ENCODE results near the gene HOXB4.
A peak's percentile ranks its signal among the peaks of the same experiment; 100 is the strongest.

The HOXB4 gene

GRCh38 chr17:48592057-48592514 is 13.9 kb upstream of the HOXB4 start:
- H3K4me3 ChIP-seq (ENCODE audit: low read depth, low read length): peak overlapping the region; percentile 44
- no peak for DNase-seq (ENCODE audit: low read depth)

GRCh38 chr17:48591255-48592056 is 13.3 kb upstream of the HOXB4 start:
- no peak for DNase-seq (ENCODE audit: low read depth)
- H3K4me3 ChIP-seq (ENCODE audit: low read depth, low read length): peak overlapping the region; percentile 44

DNA sequence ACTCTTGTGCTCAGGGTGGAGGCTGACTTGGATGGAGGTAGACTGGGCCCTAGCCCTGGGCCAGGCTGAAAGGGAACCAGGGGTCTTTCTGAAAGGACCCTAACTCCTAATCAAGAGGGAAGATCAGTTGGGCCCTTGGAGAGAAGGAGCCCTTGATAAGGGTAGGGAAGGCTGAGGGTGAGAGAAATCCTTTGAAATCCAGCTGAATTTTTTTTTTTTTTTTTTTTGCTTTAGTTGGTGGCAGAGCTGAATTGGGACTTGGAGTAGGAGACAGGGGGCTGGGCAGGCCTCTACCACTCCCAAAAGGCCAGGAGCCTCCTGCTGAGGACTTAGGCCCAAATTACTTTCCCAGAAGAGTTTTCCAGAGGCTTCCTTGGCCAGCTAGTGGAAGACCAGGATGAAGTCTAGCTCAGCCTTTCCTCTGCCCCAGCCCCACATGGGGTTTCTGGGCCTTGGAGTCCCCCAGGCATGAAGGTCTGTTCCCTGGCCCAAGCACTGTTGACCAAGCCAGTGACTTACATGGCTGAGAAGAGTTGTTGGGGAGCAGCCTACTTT is 12.5 kb upstream of the HOXB4 start:
- DNase-seq (ENCODE audit: low read depth): no peak
- peak overlapping the region; percentile 24 for H3K4me3 ChIP-seq (ENCODE audit: low read depth, low read length)

GRCh38 chr17:48589831-48590606 is 11.9 kb upstream of the HOXB4 start, which contains the start of gene HOXB3:
TSS of gene HOXB3 (minus strand) at chr17:48590241. CDS start at chr17:48552474, 37,767 bp downstream.
- H3K4me3 ChIP-seq (ENCODE audit: low read depth, low read length): peak within 1 kb of the TSS; percentile 60
- DNase-seq (ENCODE audit: low read depth): no peak

DNA sequence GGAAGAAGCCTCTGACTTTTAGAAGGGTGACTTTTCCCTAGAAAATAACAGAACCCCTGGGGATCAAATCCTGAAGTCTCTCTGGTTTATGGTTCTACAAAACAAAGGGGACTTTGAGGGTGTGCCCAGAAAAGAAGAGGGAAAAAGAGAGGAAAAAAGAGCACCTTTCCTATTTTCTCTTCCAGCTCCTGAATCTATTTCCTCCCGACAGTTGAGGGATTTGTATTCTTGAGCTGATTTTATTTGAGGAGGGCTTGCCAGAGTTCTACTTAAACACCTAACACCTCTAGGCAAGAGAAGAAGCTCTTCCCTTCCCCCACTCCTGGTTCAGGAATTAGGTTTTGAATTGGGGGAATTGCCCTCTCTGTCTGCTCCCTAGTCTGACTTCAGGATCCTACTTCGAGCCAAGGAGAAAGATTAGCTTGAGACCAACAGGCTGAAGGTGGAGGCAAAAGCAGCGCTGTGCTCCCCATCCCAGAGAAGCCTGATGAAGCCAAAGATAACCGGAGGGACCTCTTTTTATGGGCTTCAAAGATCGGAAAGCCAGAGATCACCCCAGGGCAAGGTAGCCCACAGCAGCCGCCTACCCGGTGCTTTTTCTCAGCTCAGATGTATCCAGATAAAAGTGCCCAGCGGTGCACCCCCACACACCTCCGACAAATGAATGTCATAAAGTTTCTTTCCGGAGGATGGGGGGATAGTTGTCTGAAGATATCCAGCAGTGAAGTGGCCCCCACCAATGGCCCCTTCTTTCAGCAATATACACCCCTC is 11.1 kb upstream of the HOXB4 start:
- peak overlapping the region; percentile 60 for H3K4me3 ChIP-seq (ENCODE audit: low read depth, low read length)
- DNase-seq (ENCODE audit: low read depth): no peak

- DNase-seq (ENCODE audit: low read depth): no peak
- peak overlapping the region; percentile 60 for H3K4me3 ChIP-seq (ENCODE audit: low read depth, low read length)
These were observed 10.4 kb upstream of the HOXB4 start for GRCh38 chr17:48588528-48588927.

DNA sequence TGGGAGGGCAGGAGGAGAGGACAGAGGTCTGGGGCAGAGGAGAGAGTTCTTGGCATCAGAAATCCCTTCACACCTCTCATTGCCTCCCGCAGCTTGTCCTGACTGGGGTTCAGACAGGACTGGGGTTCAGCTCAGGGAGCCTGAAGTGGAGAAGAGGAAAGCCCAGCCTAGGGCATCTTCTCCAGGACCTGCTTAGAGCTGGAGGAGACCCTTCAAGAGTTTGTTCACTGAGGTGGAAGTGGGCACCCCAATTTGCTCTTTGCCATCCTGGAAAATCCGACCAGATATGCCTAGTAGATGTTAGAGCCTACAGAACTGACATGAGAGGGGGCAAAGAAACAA is 9.9 kb upstream of the HOXB4 start:
- no peak for DNase-seq (ENCODE audit: low read depth)
- peak overlapping the region; percentile 60 for H3K4me3 ChIP-seq (ENCODE audit: low read depth, low read length)

DNA sequence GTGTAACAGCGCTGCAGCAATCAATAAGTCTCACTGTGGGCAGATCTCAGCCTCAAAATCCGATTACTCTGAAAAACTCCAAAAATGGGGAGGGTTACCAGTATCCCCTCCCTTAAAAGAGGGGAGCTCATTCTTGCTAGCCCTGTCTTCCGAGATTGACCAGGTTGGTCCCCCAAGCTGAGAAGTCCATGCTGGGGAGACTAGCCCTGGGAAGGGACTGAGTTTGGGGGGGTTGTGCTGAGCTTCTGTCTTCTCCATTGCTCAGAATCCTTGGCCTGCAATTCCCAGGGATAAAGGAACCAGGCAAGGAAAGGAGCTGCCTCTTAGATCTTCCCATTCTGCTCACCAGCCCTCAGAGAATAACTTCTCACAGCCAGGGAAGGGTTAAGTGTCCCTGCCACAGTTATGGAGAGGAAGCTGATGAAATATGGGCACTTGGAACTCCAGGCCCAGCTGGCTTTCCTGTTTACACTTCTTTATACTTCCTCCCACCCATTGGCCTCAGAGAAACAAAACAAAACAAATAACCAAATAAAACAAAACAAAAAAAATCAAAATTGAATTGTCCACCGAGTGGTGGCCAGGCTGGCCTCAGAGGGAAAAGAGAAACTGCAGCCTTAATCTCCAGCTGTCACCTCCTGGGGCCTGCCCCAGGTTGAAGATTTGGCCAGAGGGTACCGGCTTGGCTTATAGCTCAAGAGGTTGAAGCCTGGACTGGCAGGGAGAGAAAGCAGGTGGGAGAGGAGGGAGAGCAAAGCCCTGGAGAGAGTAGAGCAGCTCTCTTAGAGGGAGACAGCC is 9.3 kb upstream of the HOXB4 start:
- no peak for DNase-seq (ENCODE audit: low read depth)
- H3K4me3 ChIP-seq (ENCODE audit: low read depth, low read length): peak overlapping the region; percentile 60

DNA sequence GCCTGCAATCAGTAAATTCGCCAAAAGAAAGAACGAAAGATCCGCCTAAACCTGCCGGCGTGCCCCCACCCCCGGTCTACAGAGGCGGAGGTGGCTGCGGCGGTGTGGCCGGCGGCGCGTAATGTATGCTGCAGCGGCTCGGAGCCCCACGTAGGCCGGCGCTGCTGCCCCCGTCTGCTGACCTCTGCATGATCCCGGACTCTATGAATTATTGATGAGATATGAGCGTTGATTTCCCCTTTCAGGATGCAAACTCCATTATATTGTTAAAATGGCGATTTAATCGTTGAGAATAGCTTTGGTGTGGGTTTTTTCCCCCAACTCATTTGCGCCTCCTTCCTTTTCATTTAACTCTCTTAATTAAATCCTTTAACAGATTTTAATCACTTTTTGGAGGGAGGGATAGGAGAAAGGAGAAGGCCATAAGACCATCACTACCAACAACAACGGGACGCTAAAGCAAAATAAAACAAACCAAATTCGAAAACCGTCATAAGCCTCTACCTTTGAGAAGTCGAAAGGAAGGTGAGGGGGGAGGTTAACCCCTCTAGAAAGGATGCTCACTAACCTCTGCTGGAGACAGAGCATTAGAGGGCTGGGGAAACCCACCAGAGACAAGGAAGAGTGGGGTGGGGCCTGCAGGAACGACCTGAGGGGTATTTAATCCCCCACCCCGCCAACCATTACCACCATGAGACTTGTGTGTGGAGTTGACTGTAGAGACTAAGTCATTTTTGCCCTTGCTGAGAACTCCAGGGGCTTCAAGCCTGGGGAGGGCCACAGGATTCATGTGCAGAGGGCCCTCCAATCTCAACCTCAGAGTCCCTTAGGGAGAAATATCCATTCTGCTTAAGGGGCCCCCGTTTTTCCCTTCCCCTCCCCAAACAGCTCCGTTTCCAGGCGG is 8.5 kb upstream of the HOXB4 start:
- DNase-seq (ENCODE audit: low read depth): no peak
- peak overlapping the region; percentile 60 for H3K4me3 ChIP-seq (ENCODE audit: low read depth, low read length)

GRCh38 chr17:48584223-48584741 is 6.1 kb upstream of the HOXB4 start:
- no peak overlapping the region for H3K4me3 ChIP-seq (ENCODE audit: low read depth, low read length)
- DNase-seq (ENCODE audit: low read depth): no peak

DNA sequence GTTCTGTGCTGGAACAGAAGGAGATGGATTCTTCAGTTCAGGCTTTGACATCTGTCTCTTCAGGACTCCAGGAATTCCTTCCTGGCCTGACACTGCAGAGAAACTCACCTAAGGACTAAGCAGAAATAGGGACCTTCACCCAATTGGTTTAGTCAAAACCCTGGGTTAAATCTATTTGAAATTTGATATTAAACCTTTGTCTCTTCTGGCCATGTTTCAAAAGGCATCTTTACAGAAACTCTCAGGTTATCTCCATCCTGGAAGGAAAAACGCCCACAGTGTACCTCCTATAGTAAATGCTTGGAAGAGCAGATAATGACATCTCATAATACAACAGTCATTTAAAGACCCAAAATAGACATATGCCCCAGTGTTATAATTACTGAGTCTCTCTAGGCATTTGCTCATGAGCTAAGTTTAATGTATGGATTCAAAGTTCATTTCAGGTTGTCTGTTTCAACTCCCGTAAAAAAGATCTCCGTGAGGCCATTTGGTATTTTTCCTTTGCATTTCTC is 5.6 kb upstream of the HOXB4 start:
- DNase-seq (ENCODE audit: low read depth): no peak
- H3K4me3 ChIP-seq (ENCODE audit: low read depth, low read length): no peak overlapping the region

DNA sequence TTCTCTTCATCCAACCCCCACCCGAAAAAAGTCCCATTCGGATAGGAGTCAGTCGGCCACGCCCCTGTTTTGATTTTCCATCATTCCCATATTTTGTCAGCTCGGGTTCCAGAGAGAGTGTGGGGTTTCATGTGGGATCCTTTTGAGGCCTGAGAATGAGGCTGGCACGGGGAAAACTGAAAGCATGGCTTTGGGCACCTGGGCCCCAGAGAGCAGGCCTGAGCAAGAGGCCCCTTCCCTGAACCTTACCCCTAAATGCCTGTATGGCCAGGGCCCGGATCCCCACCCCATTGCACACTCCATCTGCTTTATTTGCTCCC is 4.6 kb upstream of the HOXB4 start:
- H3K4me3 ChIP-seq (ENCODE audit: low read depth, low read length): peak overlapping the region; percentile 45
- no peak for DNase-seq (ENCODE audit: low read depth)

- H3K4me3 ChIP-seq (ENCODE audit: low read depth, low read length): no peak overlapping the region
- no peak for DNase-seq (ENCODE audit: low read depth)
These were observed 1.8 kb upstream of the HOXB4 start for GRCh38 chr17:48579760-48580554.

GRCh38 chr17:48579471-48579759 is 1.3 kb upstream of the HOXB4 start:
- peak overlapping the region; percentile 53 for H3K4me3 ChIP-seq (ENCODE audit: low read depth, low read length)
- DNase-seq (ENCODE audit: low read depth): no peak

- no peak for DNase-seq (ENCODE audit: low read depth)
- peak overlapping the region; percentile 53 for H3K4me3 ChIP-seq (ENCODE audit: low read depth, low read length)
These were observed 693 bp upstream of the HOXB4 start for GRCh38 chr17:48578616-48579470.

DNA sequence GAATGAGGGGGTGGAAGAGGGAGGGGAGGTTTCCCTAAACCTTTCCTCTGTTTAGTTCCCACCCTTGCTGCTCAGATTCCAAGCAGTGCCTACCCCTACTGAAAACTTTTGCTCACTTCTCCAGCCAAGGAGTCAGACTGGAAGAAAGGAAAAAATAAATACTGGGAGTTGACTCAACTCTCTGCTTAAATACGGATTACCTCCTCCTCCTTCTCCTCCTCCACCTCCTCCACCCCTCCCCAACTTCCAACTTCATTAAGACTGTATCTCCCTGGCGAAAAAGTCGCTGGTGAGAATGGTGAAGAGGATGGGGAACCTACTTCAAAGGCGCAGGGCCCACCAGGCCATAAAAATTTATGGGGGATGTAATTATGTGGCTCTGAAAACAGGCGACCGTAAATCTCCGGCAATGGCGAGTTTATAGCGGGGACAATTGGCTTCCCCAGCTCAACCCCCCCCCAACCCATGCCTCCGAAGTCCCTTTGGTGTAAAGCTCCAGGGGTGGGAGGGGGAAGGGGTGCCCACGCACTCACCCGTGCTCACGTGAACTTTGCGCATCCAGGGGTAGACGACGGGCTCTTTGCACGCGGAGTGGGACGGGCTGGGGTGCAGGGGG is 712 bp downstream of the HOXB4 start:
- H3K4me3 ChIP-seq (ENCODE audit: low read depth, low read length): peak overlapping the region; percentile 53
- DNase-seq (ENCODE audit: low read depth): no peak
